Measurements from ENCODE around the gene SERPINE3. TPM values are rescaled to one million over a fixed set of nuclear protein-coding genes. Genes with fewer than 3 reads are reported as not detected.

SERPINE3 gene
- total RNA-seq, 1 donor from 2014 or later: not detected

- intact Hi-C loops (cut with micrococcal nuclease): no loop called here
Observed at GRCh38 chr13:51328488-51328887, 11.0 kb upstream of the SERPINE3 start.

GRCh38 chr13:51329606-51330005, 9.9 kb upstream of the SERPINE3 start:
- intact Hi-C loops (cut with micrococcal nuclease): no loop called here

DNA sequence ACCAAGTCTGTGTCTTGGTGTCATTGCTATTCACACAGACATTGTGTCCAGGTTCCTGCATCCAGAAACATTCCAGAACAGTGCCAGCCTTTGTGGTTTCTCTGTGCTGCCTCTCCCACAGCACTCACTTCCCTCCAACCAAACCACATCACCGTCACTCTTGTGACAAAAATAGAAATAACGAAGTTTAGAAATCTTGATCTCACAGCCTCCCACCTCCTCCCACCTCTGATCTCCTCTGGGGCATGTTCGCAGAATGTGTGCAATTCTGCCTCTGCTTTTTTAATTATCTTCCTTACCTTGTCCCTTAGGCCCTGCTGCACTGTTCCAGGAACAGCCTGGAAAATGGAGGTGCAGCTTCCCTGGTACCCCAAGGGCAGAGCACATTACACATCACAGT, 8.7 kb upstream of the SERPINE3 start:
- intact Hi-C loops (cut with micrococcal nuclease): no loop called here

- intact Hi-C loops (cut with micrococcal nuclease): no loop called here
Observed at GRCh38 chr13:51331354-51331861, 8.1 kb upstream of the SERPINE3 start.

DNA sequence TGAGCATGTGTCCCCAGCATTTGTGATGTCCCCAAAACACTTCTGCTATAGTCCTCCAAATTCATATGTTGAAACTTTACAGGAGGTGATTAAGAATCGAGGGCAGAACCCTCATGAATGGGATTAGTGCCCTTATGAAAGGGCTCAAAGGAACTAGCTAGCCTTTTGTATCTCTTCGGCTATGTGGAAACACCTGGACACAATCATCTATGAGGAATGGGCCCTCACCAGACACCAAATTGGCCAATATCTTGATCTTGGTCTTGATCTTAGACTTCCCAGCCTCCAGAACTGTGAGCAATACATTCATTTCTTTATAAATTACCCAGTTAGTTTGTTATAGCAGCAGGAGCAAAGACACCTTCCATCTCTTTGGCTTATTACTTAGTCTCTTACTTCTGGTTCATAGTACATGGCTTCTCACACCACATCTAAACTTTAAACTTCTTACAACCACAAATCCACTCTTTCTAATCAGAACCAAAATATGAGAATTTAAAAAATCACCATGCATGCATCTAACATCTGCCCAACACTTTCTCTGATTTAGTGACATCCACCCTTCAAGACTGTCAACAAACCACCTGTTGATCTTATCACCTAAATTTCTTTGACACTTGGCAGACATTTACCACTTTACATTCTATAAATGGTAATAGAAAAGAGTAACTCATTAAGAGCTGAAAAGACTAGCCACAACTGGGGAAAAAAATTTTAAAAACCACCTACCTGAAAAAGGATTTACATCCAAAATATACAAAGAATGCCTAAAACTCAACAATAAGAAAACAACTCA, 6.7 kb upstream of the SERPINE3 start:
- intact Hi-C loops (cut with micrococcal nuclease): no loop called here

- intact Hi-C loops (cut with micrococcal nuclease): no loop called here
Observed at GRCh38 chr13:51333421-51333820, 6.1 kb upstream of the SERPINE3 start.

GRCh38 chr13:51333826-51334225, 5.7 kb upstream of the SERPINE3 start:
- intact Hi-C loops (cut with micrococcal nuclease): no loop called here

DNA sequence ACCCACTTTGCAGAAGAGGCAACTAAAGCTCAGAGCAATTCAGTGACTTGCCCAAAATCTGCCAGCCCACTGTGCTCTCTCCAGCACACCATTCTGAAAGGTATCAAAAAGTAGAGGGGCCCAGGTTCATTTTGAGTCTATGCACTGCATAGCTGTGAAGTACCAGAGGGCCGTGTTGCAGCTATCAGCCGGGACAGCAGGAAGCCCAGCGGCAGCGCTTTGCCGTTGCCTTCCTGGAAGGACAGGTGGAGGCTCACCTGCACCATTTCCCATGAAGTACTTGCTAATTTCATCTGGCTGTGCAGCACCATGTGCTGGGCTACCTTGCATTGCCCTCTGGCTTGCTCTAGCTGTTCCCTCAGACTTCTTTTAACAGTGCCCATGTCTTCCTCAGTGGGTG, 2.7 kb upstream of the SERPINE3 start:
- intact Hi-C loops (cut with micrococcal nuclease): no loop called here

GRCh38 chr13:51339952-51340732, 651 bp downstream of the SERPINE3 start:
- intact Hi-C loops (cut with micrococcal nuclease): no loop called here

DNA sequence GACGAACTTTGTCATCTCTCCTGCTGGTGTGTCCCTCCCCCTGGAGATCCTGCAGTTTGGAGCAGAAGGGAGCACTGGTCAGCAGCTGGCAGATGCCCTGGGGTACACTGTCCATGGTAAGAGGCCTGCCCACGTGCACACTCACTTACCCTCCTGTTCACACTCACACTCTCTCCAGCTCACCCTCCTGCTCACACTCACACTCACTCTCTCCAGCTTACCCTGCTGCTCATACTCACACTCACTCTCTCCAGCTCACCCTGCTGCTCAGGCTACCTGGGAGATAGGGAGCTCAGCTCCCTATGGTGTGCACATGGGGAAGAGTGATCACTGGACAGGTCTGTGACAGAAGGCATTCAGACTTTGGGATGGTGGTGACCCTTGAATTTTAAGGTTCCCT, 1.7 kb downstream of the SERPINE3 start:
- intact Hi-C loops (cut with micrococcal nuclease): no loop called here

DNA sequence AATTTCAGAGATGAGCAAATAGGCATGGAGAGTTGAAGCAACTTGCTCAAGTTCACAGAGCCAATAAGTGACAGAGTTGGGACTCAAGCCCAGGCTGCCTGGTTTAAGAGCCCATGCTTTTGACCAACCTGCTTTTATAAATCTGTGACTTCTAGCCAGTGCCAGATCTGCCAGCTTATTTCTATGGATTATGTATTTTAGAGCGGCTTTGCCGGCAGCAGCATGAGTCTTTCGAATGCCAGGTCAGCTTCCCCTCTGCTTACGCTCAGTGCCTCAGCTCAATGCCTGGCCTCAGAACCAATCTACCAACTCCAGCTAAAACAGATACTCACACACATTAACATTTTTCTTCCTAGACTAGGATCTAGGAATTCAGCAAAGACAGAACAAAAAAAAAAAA, 2.3 kb downstream of the SERPINE3 start:
- intact Hi-C loops (cut with micrococcal nuclease): no loop called here

- intact Hi-C loops (cut with micrococcal nuclease): no loop called here
Observed at GRCh38 chr13:51342706-51343105, 3.2 kb downstream of the SERPINE3 start.

DNA sequence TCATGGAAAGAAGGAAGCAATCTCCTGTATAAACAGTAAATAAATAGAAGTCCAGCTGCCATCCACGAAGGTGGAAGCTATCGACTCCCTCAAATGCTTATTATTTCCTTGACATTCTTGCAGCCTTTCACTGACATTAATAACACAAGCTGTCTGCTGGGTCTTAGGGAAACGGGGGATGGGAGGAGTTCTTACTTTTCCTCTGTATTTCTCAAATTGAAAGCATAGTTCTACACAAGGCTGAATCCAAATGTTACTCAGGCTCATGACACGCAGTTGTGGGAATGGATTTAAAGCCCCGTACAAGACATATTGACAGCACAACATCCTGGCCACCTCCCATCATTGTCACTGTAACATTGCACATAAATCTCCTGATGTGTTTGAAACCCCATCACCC, 4.0 kb downstream of the SERPINE3 start:
- intact Hi-C loops (cut with micrococcal nuclease): no loop called here

DNA sequence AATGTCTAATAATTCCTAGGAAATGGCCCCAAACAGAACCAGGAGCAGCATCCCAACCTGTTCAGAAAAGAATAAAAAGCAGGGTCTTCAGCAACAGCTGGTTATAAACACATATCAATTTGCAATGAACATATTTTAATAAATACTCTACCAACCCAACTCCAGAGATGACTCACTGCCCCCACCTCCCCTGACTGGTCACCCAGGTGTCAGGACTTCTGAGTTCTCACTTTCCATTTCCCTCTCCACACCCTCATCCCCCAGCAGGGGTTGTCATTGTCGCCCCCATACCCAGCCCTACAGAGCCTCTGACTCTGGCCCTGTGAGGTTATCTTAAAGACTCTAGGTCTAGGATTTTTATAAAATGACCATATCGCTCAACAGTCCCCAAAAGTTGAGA, 6.9 kb downstream of the SERPINE3 start:
- intact Hi-C loops (cut with micrococcal nuclease): no loop called here

DNA sequence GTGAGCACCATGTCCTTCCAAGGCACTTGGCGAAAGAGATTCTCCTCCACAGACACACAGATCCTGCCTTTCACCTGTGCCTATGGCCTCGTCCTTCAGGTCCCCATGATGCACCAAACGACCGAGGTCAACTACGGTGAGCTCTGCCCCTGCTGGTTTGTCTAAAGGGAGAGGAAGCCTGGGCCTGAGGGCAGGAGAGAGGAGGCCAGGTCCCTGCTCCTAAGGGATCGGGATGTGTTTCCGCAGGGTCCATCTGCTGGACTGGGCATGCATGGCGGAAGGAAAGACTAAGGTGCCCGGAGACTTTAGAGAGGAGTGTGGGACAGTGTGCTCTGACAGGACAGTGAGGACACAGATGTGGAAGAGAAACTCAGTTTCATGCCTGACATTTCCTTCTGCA, 7.6 kb downstream of the SERPINE3 start:
- intact Hi-C loops (cut with micrococcal nuclease): no loop called here

DNA sequence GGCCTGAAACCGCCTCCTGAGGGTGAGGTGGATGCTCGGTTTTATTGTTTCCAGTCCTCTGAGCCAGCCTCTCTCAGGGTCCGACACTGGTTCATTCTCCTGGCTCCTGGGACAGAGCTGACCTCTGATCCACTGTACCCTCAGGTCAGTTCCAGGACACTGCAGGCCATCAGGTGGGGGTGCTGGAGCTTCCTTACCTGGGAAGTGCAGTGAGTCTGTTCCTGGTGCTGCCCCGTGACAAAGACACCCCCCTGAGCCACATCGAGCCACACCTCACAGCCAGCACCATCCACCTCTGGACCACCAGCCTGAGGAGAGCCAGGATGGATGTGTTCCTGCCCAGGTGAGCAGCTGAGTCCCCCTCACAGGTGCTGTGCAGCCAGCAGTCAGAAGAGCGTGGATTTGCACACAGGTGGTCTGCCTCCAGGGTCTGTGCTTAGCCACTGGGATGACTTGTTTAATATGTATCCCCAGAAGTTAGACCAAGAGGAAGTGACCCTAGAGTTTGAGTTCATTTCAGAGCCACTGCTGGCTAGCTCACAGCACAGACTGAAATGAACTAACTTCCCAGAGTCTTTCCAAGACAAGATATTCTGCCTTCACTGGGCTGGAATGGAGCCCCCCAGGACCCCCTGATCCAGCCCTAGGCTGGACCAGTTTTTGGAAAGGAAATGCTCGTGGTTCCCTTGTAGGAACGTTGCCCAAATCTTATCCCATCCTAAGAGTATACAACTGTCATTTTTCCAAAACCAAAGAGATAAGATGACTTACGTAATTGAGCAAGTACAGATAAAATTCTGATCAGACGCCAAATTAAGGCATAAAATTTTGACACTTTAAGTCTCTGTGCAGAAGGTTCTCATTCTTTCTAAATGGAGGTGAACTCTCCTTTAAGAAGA, 8.8 kb downstream of the SERPINE3 start:
- intact Hi-C loops (cut with micrococcal nuclease): no loop called here

GRCh38 chr13:51349016-51349415, 9.5 kb downstream of the SERPINE3 start:
- intact Hi-C loops (cut with micrococcal nuclease): no loop called here

GRCh38 chr13:51355217-51355616, 15.7 kb downstream of the SERPINE3 start:
- intact Hi-C loops (cut with micrococcal nuclease): no loop called here

DNA sequence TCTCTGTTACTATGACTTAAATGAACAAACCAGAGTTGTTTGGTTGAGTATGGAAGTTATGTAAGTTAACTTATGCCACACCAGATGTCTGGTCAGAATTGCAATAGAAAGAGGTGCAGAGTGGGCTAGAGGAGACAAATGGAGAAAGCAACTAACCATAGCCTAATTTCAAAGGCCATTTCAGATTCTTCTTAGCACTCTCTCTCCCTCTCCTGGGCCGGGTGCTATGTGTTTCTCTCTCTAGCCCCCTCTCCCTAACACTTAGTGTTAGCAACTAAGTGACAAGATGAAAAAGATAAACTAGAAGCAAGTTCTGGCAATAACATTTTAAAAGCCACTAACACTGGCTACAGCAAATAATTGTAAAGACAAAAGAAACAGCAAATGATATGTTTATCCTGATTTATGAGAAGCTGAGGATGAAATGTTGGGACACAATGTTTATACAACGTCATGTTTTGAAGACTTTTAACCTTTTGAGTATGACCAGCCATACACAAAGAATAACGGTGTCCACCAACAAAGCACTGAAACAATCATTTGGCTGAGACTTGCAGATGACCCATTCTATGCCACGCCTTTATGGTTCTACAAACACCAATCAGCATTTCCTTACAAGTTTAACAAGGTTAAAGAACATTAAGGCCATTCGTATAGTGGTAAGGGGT, 18.6 kb downstream of the SERPINE3 start:
- intact Hi-C loops (cut with micrococcal nuclease): no loop called here

GRCh38 chr13:51359352-51359751, 19.9 kb downstream of the SERPINE3 start:
- intact Hi-C loops (cut with micrococcal nuclease): no loop called here

DNA sequence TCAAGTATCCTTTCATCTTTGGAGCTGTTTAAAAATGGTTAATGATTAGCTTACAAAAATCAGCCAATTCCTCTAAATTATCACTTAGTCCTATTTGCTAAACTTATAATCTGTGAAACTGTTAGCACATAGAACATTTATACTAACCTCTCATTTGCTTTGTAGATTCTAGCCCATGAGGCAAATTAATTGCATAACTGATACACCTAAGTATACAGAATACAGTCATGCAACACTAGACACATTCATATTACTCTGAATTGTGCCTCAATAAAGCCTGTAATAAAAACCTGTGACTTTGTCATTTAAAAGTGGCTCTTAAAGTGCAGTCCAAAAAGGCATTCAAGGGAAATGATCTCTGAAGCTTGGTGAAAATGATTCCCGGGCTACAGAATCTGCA, 21.0 kb downstream of the SERPINE3 start:
- intact Hi-C loops (cut with micrococcal nuclease): no loop called here

All from T-helper 2 cell treated with Interferon-gamma antibody and Interleukin-4, amounts not matched to agents 100 ng/mL and 5 ng/mL, for 36 hours (primary cell).